Ammon's horn (tissue), 1 donor: ENCODE results near the gene CALML6.

ENCODE experiments used
- DNase-seq: peaks from one replicate; pipeline ENCODE4 v3.0.0-alpha.2; 2016; ENCODE audit warnings: low spot score

CALML6 gene

GRCh38 chr1:1892079-1892762, 22.8 kb upstream of the CALML6 start:
- no peak for DNase-seq

- no peak for DNase-seq
Measured at GRCh38 chr1:1892763-1893120, 22.3 kb upstream of the CALML6 start.

GRCh38 chr1:1893291-1893985, 21.6 kb upstream of the CALML6 start:
- DNase-seq: no peak

GRCh38 chr1:1893997-1894353, 21.1 kb upstream of the CALML6 start:
- DNase-seq: no peak

GRCh38 chr1:1894354-1895059, 20.6 kb upstream of the CALML6 start:
- no peak for DNase-seq

- no peak for DNase-seq
Measured at GRCh38 chr1:1895060-1895418, 20.0 kb upstream of the CALML6 start.

GRCh38 chr1:1895456-1896336, 19.4 kb upstream of the CALML6 start:
- peak; percentile 20 for DNase-seq

- DNase-seq: no peak
Measured at GRCh38 chr1:1898246-1898933, 16.7 kb upstream of the CALML6 start.

- no peak for DNase-seq
Measured at GRCh38 chr1:1899266-1899966, 15.6 kb upstream of the CALML6 start.

GRCh38 chr1:1899967-1900327, 15.1 kb upstream of the CALML6 start:
- no peak for DNase-seq

- no peak for DNase-seq
Measured at GRCh38 chr1:1900883-1901640, 14.0 kb upstream of the CALML6 start.

GRCh38 chr1:1901641-1902294, 13.3 kb upstream of the CALML6 start:
- no peak for DNase-seq

GRCh38 chr1:1903224-1903623, 11.8 kb upstream of the CALML6 start:
- DNase-seq: no peak

GRCh38 chr1:1906185-1907097, 8.6 kb upstream of the CALML6 start:
- DNase-seq: peak; percentile 94

- no peak for DNase-seq
Measured at GRCh38 chr1:1907098-1907736, 7.8 kb upstream of the CALML6 start.

GRCh38 chr1:1908506-1908791, 6.6 kb upstream of the CALML6 start:
- no peak for DNase-seq

- no peak for DNase-seq
Measured at GRCh38 chr1:1910033-1910465, 5.0 kb upstream of the CALML6 start.

GRCh38 chr1:1910651-1911331, 4.3 kb upstream of the CALML6 start:
- DNase-seq: no peak
